ENCODE results near the gene EIF4E1B.

The EIF4E1B gene

GRCh38 chr5:176685010-176685409 is 54.5 kb downstream of the EIF4E1B start:
- DNase-seq (ENCODE audit: low read depth in 1 of 2, low spot score in 1 of 2) = no peak

- no peak for DNase-seq (ENCODE audit: low read depth in 1 of 2, low spot score in 1 of 2)
Measured at GRCh38 chr5:176687247-176687646, 56.8 kb downstream of the EIF4E1B start.

GRCh38 chr5:176687881-176688280 is 57.4 kb downstream of the EIF4E1B start:
- no peak for DNase-seq (ENCODE audit: low read depth in 1 of 2, low spot score in 1 of 2)

GRCh38 chr5:176690911-176691310 is 60.4 kb downstream of the EIF4E1B start:
- DNase-seq (ENCODE audit: low read depth in 1 of 2, low spot score in 1 of 2) = no peak

GRCh38 chr5:176691524-176691923 is 61.0 kb downstream of the EIF4E1B start:
- no peak for DNase-seq (ENCODE audit: low read depth in 1 of 2, low spot score in 1 of 2)

GRCh38 chr5:176692326-176692725 is 61.9 kb downstream of the EIF4E1B start:
- no peak for DNase-seq (ENCODE audit: low read depth in 1 of 2, low spot score in 1 of 2)

GRCh38 chr5:176692839-176693476 is 62.5 kb downstream of the EIF4E1B start:
- DNase-seq (ENCODE audit: low read depth in 1 of 2, low spot score in 1 of 2) = no peak

- no peak for DNase-seq (ENCODE audit: low read depth in 1 of 2, low spot score in 1 of 2)
Measured at GRCh38 chr5:176693477-176693851, 63.0 kb downstream of the EIF4E1B start.

- DNase-seq (ENCODE audit: low read depth in 1 of 2, low spot score in 1 of 2) = no peak
Measured at GRCh38 chr5:176694146-176694545, 63.7 kb downstream of the EIF4E1B start.

- no peak for DNase-seq (ENCODE audit: low read depth in 1 of 2, low spot score in 1 of 2)
Measured at GRCh38 chr5:176694631-176695030, 64.2 kb downstream of the EIF4E1B start.

- no peak for DNase-seq (ENCODE audit: low read depth in 1 of 2, low spot score in 1 of 2)
Measured at GRCh38 chr5:176695073-176695472, 64.6 kb downstream of the EIF4E1B start.

Measured in stimulated activated CD4-positive, alpha-beta T cell treated with anti-CD3 and anti-CD28 coated beads, Interleukin-15, amount 100 ng/mL, for 1 hour (primary cell).